ENCODE data around the gene WWOX. TPM values are rescaled to one million over a fixed set of nuclear protein-coding genes. Genes with fewer than 3 reads are reported as not detected.
"Not testable (repeated sequence)": the region's sequence is repeated elsewhere in the genome, so short reads cannot be mapped to it uniquely, and the experiment has no call there.

The WWOX gene
- polyA plus RNA-seq, 2 of the 4 experiments (the other 2 are of a cell fraction), result 16.0 to 17.2 TPM

- no peak for ATAC-seq
- Histone ChIP-seq H3K4me2 (no peak overlapping the region), H3K27ac (no peak overlapping the region), H3K4me1 (no peaks in the 10 kb centered on the region), H3K4me3 (no peak overlapping the region), H3K9me3 (no peaks in the 10 kb centered on the region)
- no peak for TF ChIP-seq JUN (IDR thresholded peaks at IDR 0.05)
- no peak for TF ChIP-seq JUNB (IDR thresholded peaks at IDR 0.05)
- no peak for TF ChIP-seq ZC3H11A (IDR thresholded peaks at IDR 0.05)
- TF ChIP-seq, protein P1, sequence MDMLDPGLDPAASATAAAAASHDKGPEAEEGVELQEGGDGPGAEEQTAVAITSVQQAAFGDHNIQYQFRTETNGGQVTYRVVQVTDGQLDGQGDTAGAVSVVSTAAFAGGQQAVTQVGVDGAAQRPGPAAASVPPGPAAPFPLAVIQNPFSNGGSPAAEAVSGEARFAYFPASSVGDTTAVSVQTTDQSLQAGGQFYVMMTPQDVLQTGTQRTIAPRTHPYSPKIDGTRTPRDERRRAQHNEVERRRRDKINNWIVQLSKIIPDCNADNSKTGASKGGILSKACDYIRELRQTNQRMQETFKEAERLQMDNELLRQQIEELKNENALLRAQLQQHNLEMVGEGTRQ (IDR thresholded peaks at IDR 0.05), result no peak
- no peak for TF ChIP-seq CBX8 (IDR thresholded peaks at IDR 0.05)
- TF ChIP-seq HOXB5 (CRISPR knock-in tag; IDR thresholded peaks at IDR 0.05), result no peak
- no peak for TF ChIP-seq GATA3 (IDR thresholded peaks at IDR 0.05; ENCODE audit: borderline replicate concordance)
- no peak for TF ChIP-seq ELK1 (IDR thresholded peaks at IDR 0.05; ENCODE audit: low read depth, low read length)
- TF ChIP-seq ZNF302 (CRISPR knock-in tag; IDR thresholded peaks at IDR 0.05), result no peak
- TF ChIP-seq BHLHE40 (IDR thresholded peaks at IDR 0.05; ENCODE audit: low read depth, low read length), result no peak
- no peak for TF ChIP-seq CBX2 (IDR thresholded peaks at IDR 0.05; ENCODE audit: borderline replicate concordance, low read depth)
- no peak for TF ChIP-seq EP300 (IDR thresholded peaks at IDR 0.05)
- no peak for TF ChIP-seq FOSB (CRISPR knock-in tag; IDR thresholded peaks at IDR 0.05)
- no peak for TF ChIP-seq CHD4 (IDR thresholded peaks at IDR 0.05; ENCODE audit: borderline replicate concordance)
- TF ChIP-seq FOXS1 (CRISPR knock-in tag; IDR thresholded peaks at IDR 0.05), result no peak
- no peak for TF ChIP-seq E2F6 (IDR thresholded peaks at IDR 0.05; ENCODE audit: borderline replicate concordance, low read depth)
- TF ChIP-seq HEYL (CRISPR knock-in tag; IDR thresholded peaks at IDR 0.05), result no peak
- no peak for TF ChIP-seq NFE2L2 (conservative IDR thresholded peaks at IDR 0.05; ENCODE audit: low read length)
- no peak for FAIRE-seq
- ChIA-PET POLR2A (no interaction called here), CTCF (interaction anchor here (0.7 to 1.3 kb wide), 2 partner anchors 18 to 95 kb away, joined by 3 to 4 read pairs; no protein-coding TSS in a partner anchor)
- DNase-seq (ENCODE audit: low read depth in 1 of 2, low spot score in 1 of 2), result no peak
- 33% methylated on average over 20 of the region's 20 CpGs for whole genome bisulfite sequencing (ENCODE audit: missing lambda C conversion rate)
These were observed 1129.9 kb downstream of the WWOX start for GRCh38 chr16:79229361-79229760.

DNA sequence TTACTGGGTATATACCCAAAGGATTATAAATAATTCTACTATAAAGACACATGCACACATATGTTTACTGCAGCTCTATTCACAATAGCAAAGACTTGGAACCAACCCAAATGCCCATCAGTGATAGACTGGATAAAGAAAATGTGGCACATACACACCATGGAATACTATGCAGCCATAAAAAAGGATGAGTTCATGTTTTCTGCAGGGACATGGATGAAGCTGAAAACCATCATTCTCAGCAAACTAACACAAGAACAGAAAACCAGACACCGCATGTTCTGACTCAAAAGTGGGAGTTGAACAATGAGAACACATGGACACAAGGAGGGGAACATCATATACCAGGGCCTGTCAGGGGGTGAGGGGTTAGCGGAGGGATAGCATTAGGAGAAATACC is 1146.2 kb downstream of the WWOX start:
- H3K9me3 ChIP-seq; H3K4me1 ChIP-seq; H3K27ac ChIP-seq; FAIRE-seq; H3K4me3 ChIP-seq; CTCF ChIA-PET; DNase-seq (ENCODE audit: low read depth in 1 of 2, low spot score in 1 of 2); H3K4me2 ChIP-seq; ATAC-seq; POLR2A ChIA-PET: not testable (repeated sequence)
- WGBS (ENCODE audit: missing lambda C conversion rate), result 23% methylated on average over 2 of the region's 2 CpGs

- CTCF ChIA-PET, result no interaction called here
- H3K4me2 ChIP-seq, result no peak overlapping the region
- H3K4me3 ChIP-seq, result no peak overlapping the region
- H3K9me3 ChIP-seq, result no peaks in the 10 kb centered on the region
- ATAC-seq (no peak), DNase-seq (ENCODE audit: low read depth in 1 of 2, low spot score in 1 of 2) (no peak), FAIRE-seq (no peak)
- WGBS (ENCODE audit: missing lambda C conversion rate), result 52% methylated on average over 5 of the region's 5 CpGs
- TF ChIP-seq ZSCAN20 (CRISPR knock-in tag; IDR thresholded peaks at IDR 0.05), result no peak
- no peak for TF ChIP-seq E2F6 (IDR thresholded peaks at IDR 0.05; ENCODE audit: borderline replicate concordance, low read depth)
- TF ChIP-seq CEBPB (IDR thresholded peaks at IDR 0.05), result no peak
- TF ChIP-seq, protein P1 (IDR thresholded peaks at IDR 0.05), result no peak
- no peak for TF ChIP-seq KDM5A (IDR thresholded peaks at IDR 0.05)
- no peak for TF ChIP-seq RNF2 (IDR thresholded peaks at IDR 0.05; ENCODE audit: borderline replicate concordance, low read depth)
- no peak for TF ChIP-seq ZNF302 (CRISPR knock-in tag; IDR thresholded peaks at IDR 0.05)
- TF ChIP-seq POLR2AphosphoS2 (conservative IDR thresholded peaks at IDR 0.05; ENCODE audit: low read length), result no peak
- no peak for TF ChIP-seq EHMT2 (IDR thresholded peaks at IDR 0.05; ENCODE audit: low read depth)
- TF ChIP-seq RCOR1 (IDR thresholded peaks at IDR 0.05; ENCODE audit: low read depth, low read length), result no peak
- TF ChIP-seq, protein P2, sequence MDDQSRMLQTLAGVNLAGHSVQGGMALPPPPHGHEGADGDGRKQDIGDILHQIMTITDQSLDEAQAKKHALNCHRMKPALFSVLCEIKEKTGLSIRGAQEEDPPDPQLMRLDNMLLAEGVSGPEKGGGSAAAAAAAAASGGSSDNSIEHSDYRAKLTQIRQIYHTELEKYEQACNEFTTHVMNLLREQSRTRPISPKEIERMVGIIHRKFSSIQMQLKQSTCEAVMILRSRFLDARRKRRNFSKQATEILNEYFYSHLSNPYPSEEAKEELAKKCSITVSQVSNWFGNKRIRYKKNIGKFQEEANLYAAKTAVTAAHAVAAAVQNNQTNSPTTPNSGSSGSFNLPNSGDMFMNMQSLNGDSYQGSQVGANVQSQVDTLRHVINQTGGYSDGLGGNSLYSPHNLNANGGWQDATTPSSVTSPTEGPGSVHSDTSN (IDR thresholded peaks at IDR 0.05), result no peak
- TF ChIP-seq ELK1 (IDR thresholded peaks at IDR 0.05; ENCODE audit: low read depth, low read length), result no peak
- H3K27ac ChIP-seq, result no peak overlapping the region
- H3K4me1 ChIP-seq, result no peaks in the 10 kb centered on the region
- POLR2A ChIA-PET, result no interaction called here
These were observed 1147.9 kb downstream of the WWOX start for GRCh38 chr16:79247386-79247785.
